ENCODE results near the gene ZDHHC4.

GRCh38 chr7:6536262-6537260, 40.7 kb upstream of the ZDHHC4 start:
- TF ChIP-seq CTCF (conservative IDR thresholded peaks at IDR 0.05; ENCODE audit: low read depth, low read length) = no peak
- no peak for TF ChIP-seq EZH2 (IDR thresholded peaks at IDR 0.05; ENCODE audit: low read length, unreplicated experiment)
